H9 (cell line): ENCODE results near the gene SEC24C. TPM values are rescaled to one million over a fixed set of nuclear protein-coding genes. Genes with fewer than 3 reads are reported as not detected.
"Not testable (repeated sequence)": the region's sequence is repeated elsewhere in the genome, so short reads cannot be mapped to it uniquely, and the experiment has no call there.

Source experiments
- DNase-seq: peaks from one replicate; pipeline ENCODE4 v3.0.0-alpha.2; 2017
- H2AFZ ChIP-seq: one replicate; pipeline ENCODE4 v1.6.1; 2013; ENCODE audit warnings: mild to moderate bottlenecking, low read length, control low read depth, moderate library complexity
- H2AK5ac ChIP-seq: 2 replicates; pipeline ENCODE4 v1.6.1; 2013; ENCODE audit warnings: low read length, control low read depth, mixed read lengths; ENCODE audit not compliant: insufficient read length
- H2BK120ac ChIP-seq: one replicate; pipeline ENCODE4 v1.6.1; 2013; ENCODE audit warnings: low read depth, mild to moderate bottlenecking, low read length, control low read depth, inconsistent platforms; ENCODE audit not compliant: poor library complexity, severe bottlenecking
- H2BK12ac ChIP-seq: 2 replicates; pipeline ENCODE4 v1.6.1; 2013; ENCODE audit warnings: low read length, control low read depth, mixed read lengths, low read depth; ENCODE audit not compliant: insufficient read length
- H2BK15ac ChIP-seq: 2 replicates; pipeline ENCODE4 v1.6.1; 2013; ENCODE audit warnings: low read depth, low read length, control low read depth
- H2BK20ac ChIP-seq: one replicate; pipeline ENCODE4 v1.6.1; 2013; ENCODE audit warnings: low read depth, mild to moderate bottlenecking, low read length, control low read depth, inconsistent platforms; ENCODE audit not compliant: poor library complexity, severe bottlenecking
- H2BK5ac ChIP-seq: 2 replicates; pipeline ENCODE4 v1.6.1; 2013; ENCODE audit warnings: low read length, control low read depth, mixed read lengths; ENCODE audit not compliant: insufficient read length
- H3K14ac ChIP-seq: 2 replicates; pipeline ENCODE4 v1.6.1; 2013; ENCODE audit warnings: low read length, control low read depth; ENCODE audit not compliant: insufficient read depth
- H3K18ac ChIP-seq: 2 replicates; pipeline ENCODE4 v1.6.1; 2013; ENCODE audit warnings: low read depth, mild to moderate bottlenecking, mixed read lengths, low read length, control low read depth; ENCODE audit not compliant: insufficient read length
- H3K23ac ChIP-seq: 2 replicates; pipeline ENCODE4 v1.6.1; 2013; ENCODE audit warnings: low read length, control low read depth, mixed read lengths, low read depth; ENCODE audit not compliant: insufficient read length
- H3K23me2 ChIP-seq: 2 replicates; pipeline ENCODE4 v1.6.1; 2013; ENCODE audit warnings: low read depth, mild to moderate bottlenecking, mixed read lengths, low read length, control low read depth; ENCODE audit not compliant: insufficient read length, poor library complexity, severe bottlenecking
- H3K27ac ChIP-seq: 2 replicates; pipeline ENCODE4 v1.5.1; 2013; ENCODE audit warnings: low read length, control low read depth, mixed read lengths, low read depth; ENCODE audit not compliant: insufficient read length
- H3K27me3 ChIP-seq: 2 replicates; pipeline ENCODE4 v1.6.1; 2013; ENCODE audit warnings: low read length, control low read depth, inconsistent platforms; ENCODE audit not compliant: insufficient read depth
- H3K4ac ChIP-seq: 2 replicates; pipeline ENCODE4 v1.6.1; 2013; ENCODE audit warnings: low read depth, mild to moderate bottlenecking, control low read depth, inconsistent platforms, low read length, moderate library complexity
- H3K4me1 ChIP-seq: 2 replicates; pipeline ENCODE4 v1.6.1; 2013; ENCODE audit warnings: low read length, control low read depth, inconsistent platforms; ENCODE audit not compliant: insufficient read depth
- H3K4me2 ChIP-seq: 2 replicates; pipeline ENCODE4 v1.6.1; 2013; ENCODE audit warnings: low read length, control low read depth, mixed read lengths; ENCODE audit not compliant: insufficient read length, insufficient read depth
- H3K56ac ChIP-seq: 2 replicates; pipeline ENCODE4 v1.6.1; 2013; ENCODE audit warnings: low read depth, mild to moderate bottlenecking, mixed read lengths, low read length, control low read depth; ENCODE audit not compliant: insufficient read length
- H3K79me1 ChIP-seq: 2 replicates; pipeline ENCODE4 v1.6.1; 2013; ENCODE audit warnings: low read depth, mild to moderate bottlenecking, moderate library complexity, low read length, control low read depth, inconsistent platforms; ENCODE audit not compliant: insufficient read depth, poor library complexity, severe bottlenecking
- H3K79me2 ChIP-seq: 2 replicates; pipeline ENCODE4 v1.6.1; 2013; ENCODE audit warnings: low read length, control low read depth, inconsistent platforms; ENCODE audit not compliant: insufficient read depth
- H3K9ac ChIP-seq: 2 replicates; pipeline ENCODE4 v1.6.1; 2013; ENCODE audit warnings: low read length, control low read depth, mixed read lengths; ENCODE audit not compliant: insufficient read length; ENCODE audit errors: extremely low read depth
- H3K9me3 ChIP-seq: one replicate; pipeline ENCODE4 v1.6.1; 2013; ENCODE audit warnings: low read depth, low read length, inconsistent platforms; ENCODE audit not compliant: control insufficient read depth
- H3T11ph ChIP-seq: one replicate; pipeline ENCODE4 v1.6.1; 2013; ENCODE audit warnings: mild to moderate bottlenecking, low read length, control low read depth, inconsistent platforms
- H4K20me1 ChIP-seq: one replicate; pipeline ENCODE4 v1.6.1; 2013; ENCODE audit not compliant: control insufficient read depth, insufficient read length, insufficient read depth
- H4K5ac ChIP-seq: 2 replicates; pipeline ENCODE4 v1.6.1; 2013; ENCODE audit warnings: low read depth, mild to moderate bottlenecking, mixed read lengths, low read length, control low read depth; ENCODE audit not compliant: insufficient read length
- H4K8ac ChIP-seq: replicated peaks from 2 replicates; pipeline ENCODE4 v1.6.1; 2013; ENCODE audit warnings: low read length, control low read depth, mixed read lengths, low read depth; ENCODE audit not compliant: insufficient read length
- H4K91ac ChIP-seq: 2 replicates; pipeline ENCODE4 v1.6.1; 2013; ENCODE audit warnings: low read depth, mild to moderate bottlenecking, moderate library complexity, mixed read lengths, low read length, control low read depth; ENCODE audit not compliant: insufficient read length
- H3K27ac Mint-ChIP-seq, 3 experiments: 2 replicates in 2 of 3; 3 replicates in 1 of 3; pipeline ENCODE4 v1.8.0; 2020 to 2021; ENCODE audit warnings: mixed read lengths in 3 of 3, mild to moderate bottlenecking in 1 of 3, moderate library complexity in 1 of 3
- H3K27me3 Mint-ChIP-seq: 2 replicates; pipeline ENCODE4 v1.8.0; 2021; ENCODE audit warnings: low read depth, mild to moderate bottlenecking, moderate library complexity, mixed read lengths
- H3K36me3 Mint-ChIP-seq, 3 experiments: 2 replicates in 2 of 3; 3 replicates in 1 of 3; pipeline ENCODE4 v1.8.0; 2020 to 2021; ENCODE audit warnings: low read depth in 3 of 3, mixed read lengths in 3 of 3; ENCODE audit not compliant: insufficient read depth in 1 of 3
- H3K4me1 Mint-ChIP-seq, 2 experiments: 2 replicates each; pipeline ENCODE4 v1.8.0; 2020; ENCODE audit warnings: mixed read lengths in 2 of 2
- H3K4me3 Mint-ChIP-seq, 2 experiments: 2 replicates in 1 of 2; 3 replicates in 1 of 2; pipeline ENCODE4 v1.8.0; 2020 to 2021; ENCODE audit warnings: mild to moderate bottlenecking in 2 of 2, mixed read lengths in 2 of 2, moderate library complexity in 1 of 2
- H3K9me3 Mint-ChIP-seq, 2 experiments: 2 replicates in 1 of 2; 3 replicates in 1 of 2; pipeline ENCODE4 v1.8.0; 2020; ENCODE audit warnings: mild to moderate bottlenecking in 2 of 2, mixed read lengths in 2 of 2, moderate library complexity in 1 of 2
- WGBS: extraction: QIAGEN DNeasy Blood & Tissue Kit; methylation state at CpG from one replicate; pipeline ENCODE4 v1.1.7; 2013; ENCODE audit warnings: missing lambda C conversion rate, low lambda C conversion rate, mixed read lengths; ENCODE audit not compliant: insufficient read length; ENCODE audit errors: extremely low coverage; 5-methylcytosine and 5-hydroxymethylcytosine counted together
- total RNA-seq: library from RNA; stranded (reverse); gene quantifications from 2 replicates; pipeline ENCODE4 v1.2.1, GENCODE V29; 2021

The SEC24C gene
- total RNA-seq, 1 experiment from 2014 or later, result 62.4 TPM

DNA sequence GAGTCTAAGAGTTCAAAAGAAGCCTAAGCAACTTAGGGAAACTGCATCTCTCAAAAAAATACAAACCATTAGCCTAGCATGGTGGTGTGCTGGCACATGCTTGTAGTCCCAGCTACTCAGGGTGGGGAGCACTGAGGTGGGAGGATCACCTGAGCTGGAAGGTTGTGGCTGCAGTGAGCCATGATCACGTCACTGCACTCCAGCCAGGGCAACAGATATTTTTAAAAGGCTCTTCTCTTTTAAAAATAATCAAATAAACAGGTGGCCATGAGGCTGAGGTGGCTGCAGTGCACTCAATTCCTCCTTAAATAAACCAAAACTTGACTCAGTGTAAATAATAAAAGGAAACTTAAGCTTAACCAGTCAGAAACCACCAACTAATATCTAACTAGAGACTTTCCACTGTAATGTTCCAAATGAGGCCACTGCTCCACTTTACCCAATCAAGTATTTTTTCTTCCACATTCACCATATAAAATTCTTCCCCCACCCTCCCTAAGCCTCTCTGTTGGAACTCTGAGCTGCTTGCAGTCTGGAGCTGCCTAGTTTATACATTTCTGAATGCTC, 38.6 kb upstream of the SEC24C start:
- not testable (repeated sequence) for H3K36me3 Mint-ChIP-seq, H3K4me1 Mint-ChIP-seq, H3K4me2 ChIP-seq, H3K18ac ChIP-seq, H3K4me3 Mint-ChIP-seq, H3K14ac ChIP-seq, H4K5ac ChIP-seq, DNase-seq, H4K8ac ChIP-seq, H3K27ac Mint-ChIP-seq, H3K4ac ChIP-seq, H2BK12ac ChIP-seq, H3K56ac ChIP-seq, H3K27ac ChIP-seq, H3K27me3 ChIP-seq, H3K9ac ChIP-seq, H2BK5ac ChIP-seq, H2BK120ac ChIP-seq, H3K23me2 ChIP-seq, H3K4me1 ChIP-seq, H3K79me1 ChIP-seq, H3K27me3 Mint-ChIP-seq, H2AFZ ChIP-seq, H2BK15ac ChIP-seq, H3K9me3 Mint-ChIP-seq, H3K79me2 ChIP-seq, H2AK5ac ChIP-seq, H2BK20ac ChIP-seq, H4K20me1 ChIP-seq, H3K9me3 ChIP-seq, H3K23ac ChIP-seq, H3T11ph ChIP-seq, H4K91ac ChIP-seq
- no CpG with 5 or more reads among the region's 1 CpG for WGBS

GRCh38 chr10:73706488-73706887, 37.7 kb upstream of the SEC24C start:
- not testable (repeated sequence) for H3K4me3 Mint-ChIP-seq, H3K23ac ChIP-seq

More at GRCh38 chr10:73706488-73706887, 37.7 kb upstream of the SEC24C start:
- not testable (repeated sequence) for H3K27ac Mint-ChIP-seq, H3K79me2 ChIP-seq, H2AK5ac ChIP-seq, H3K79me1 ChIP-seq, H3K56ac ChIP-seq, H3K18ac ChIP-seq, H2BK15ac ChIP-seq, DNase-seq, H3K4me1 Mint-ChIP-seq, H3K27me3 Mint-ChIP-seq, H2AFZ ChIP-seq, H3K27me3 ChIP-seq, H3T11ph ChIP-seq, H4K5ac ChIP-seq, H2BK5ac ChIP-seq, H3K36me3 Mint-ChIP-seq, H4K20me1 ChIP-seq, H3K23me2 ChIP-seq, H3K9me3 Mint-ChIP-seq, H2BK20ac ChIP-seq, H3K14ac ChIP-seq, H2BK120ac ChIP-seq, H3K4ac ChIP-seq, H4K91ac ChIP-seq, H4K8ac ChIP-seq, H3K9ac ChIP-seq, H3K4me1 ChIP-seq, H3K4me2 ChIP-seq, H3K9me3 ChIP-seq, H3K27ac ChIP-seq, H2BK12ac ChIP-seq
- whole genome bisulfite sequencing, result no CpG with 5 or more reads among the region's 2 CpGs
